ENCODE data around the gene ZNF177.

- TF ChIP-seq, protein P1, sequence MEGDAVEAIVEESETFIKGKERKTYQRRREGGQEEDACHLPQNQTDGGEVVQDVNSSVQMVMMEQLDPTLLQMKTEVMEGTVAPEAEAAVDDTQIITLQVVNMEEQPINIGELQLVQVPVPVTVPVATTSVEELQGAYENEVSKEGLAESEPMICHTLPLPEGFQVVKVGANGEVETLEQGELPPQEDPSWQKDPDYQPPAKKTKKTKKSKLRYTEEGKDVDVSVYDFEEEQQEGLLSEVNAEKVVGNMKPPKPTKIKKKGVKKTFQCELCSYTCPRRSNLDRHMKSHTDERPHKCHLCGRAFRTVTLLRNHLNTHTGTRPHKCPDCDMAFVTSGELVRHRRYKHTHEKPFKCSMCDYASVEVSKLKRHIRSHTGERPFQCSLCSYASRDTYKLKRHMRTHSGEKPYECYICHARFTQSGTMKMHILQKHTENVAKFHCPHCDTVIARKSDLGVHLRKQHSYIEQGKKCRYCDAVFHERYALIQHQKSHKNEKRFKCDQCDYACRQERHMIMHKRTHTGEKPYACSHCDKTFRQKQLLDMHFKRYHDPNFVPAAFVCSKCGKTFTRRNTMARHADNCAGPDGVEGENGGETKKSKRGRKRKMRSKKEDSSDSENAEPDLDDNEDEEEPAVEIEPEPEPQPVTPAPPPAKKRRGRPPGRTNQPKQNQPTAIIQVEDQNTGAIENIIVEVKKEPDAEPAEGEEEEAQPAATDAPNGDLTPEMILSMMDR (IDR thresholded peaks at IDR 0.05): no peak
- TF ChIP-seq EZH2 (IDR thresholded peaks at IDR 0.05; ENCODE audit: borderline replicate concordance, insufficient read depth, low read depth, low read length, poor library complexity, severe bottlenecking): no peak
These were observed 39.3 kb upstream of the ZNF177 start for GRCh38 chr19:9323557-9323918.
